ENCODE measurements around the gene PARP3. TPM values are rescaled to one million over a fixed set of nuclear protein-coding genes. Genes with fewer than 3 reads are reported as not detected.

Gene PARP3
- total and polyA plus RNA-seq, 2 of the 8 experiments (the other 6 are each of a cell fraction or from before 2014, with no cell fraction given), result 1.3 to 1.6 TPM

DNA sequence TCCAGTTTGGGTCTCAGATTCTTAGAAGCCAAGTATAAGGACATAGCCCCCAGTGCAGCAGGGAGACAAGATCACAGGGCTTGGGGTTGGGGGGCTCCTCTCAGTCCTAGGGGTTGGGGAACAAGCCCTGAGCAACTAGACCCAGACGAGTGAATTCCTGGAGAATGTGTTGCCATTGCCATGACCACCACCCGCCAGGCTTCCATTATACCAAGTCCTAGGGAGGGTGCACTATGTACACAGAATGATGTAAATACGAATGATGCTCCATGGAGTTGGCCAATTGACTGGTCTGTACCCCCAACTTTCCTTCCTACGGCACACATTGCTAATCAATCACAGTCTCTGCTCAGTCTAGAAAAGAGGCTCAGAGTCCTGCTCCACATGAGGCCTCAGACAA lies 47.8 kb upstream of the PARP3 start (continued):
- TF ChIP-seq CHD7 (IDR thresholded peaks at IDR 0.05; ENCODE audit: insufficient replicate concordance, low read length) (no peak), TBP (IDR thresholded peaks at IDR 0.05; ENCODE audit: low read depth, low read length) (no peak), KDM1A (IDR thresholded peaks at IDR 0.05; ENCODE audit: borderline replicate concordance, low read length) (no peak), FOSL1 (IDR thresholded peaks at IDR 0.05; ENCODE audit: insufficient read depth, low read depth, low read length) (no peak), SP4 (IDR thresholded peaks at IDR 0.05; ENCODE audit: low read length) (no peak), POLR2A (IDR thresholded peaks at IDR 0.05; ENCODE audit: control extremely low read depth in 1 of 2, low read depth in 2 of 2, low read length in 2 of 2) (no peak), MAFK (IDR thresholded peaks at IDR 0.05; ENCODE audit: low read depth, low read length) (no peak), YY1 (IDR thresholded peaks at IDR 0.05; ENCODE audit: low read depth, low read length) (no peak), TCF12 (IDR thresholded peaks at IDR 0.05; ENCODE audit: low read depth, low read length) (no peak), CBX5 (IDR thresholded peaks at IDR 0.05; ENCODE audit: low read depth, low read length) (no peak), MAX (IDR thresholded peaks at IDR 0.05) (no peak)
